ENCODE results near the gene PCDHGA2.

Gene PCDHGA2

GRCh38 chr5:141354900-141355469, 16.4 kb downstream of the PCDHGA2 start, which contains the start of gene PCDHGA4:
PCDHGA4 (plus strand) TSS chr5:141355021; CDS start chr5:141355108, 87 bp downstream.
- H3K36me3 ChIP-seq (ENCODE audit: control insufficient read depth, insufficient read depth, low read length) = no peaks in the 10 kb centered on the region
- H3K27me3 ChIP-seq (ENCODE audit: control insufficient read depth, insufficient read depth, low read length) = peaks cover 5% of the 10 kb centered on the region
- no peak within 1 kb of the TSS for H3K9ac ChIP-seq (ENCODE audit: low read length)
- no peaks in the 10 kb centered on the region for H3K4me1 ChIP-seq (ENCODE audit: control insufficient read depth, insufficient read depth, low read length)
- no peak within 1 kb of the TSS for H3K4me3 ChIP-seq (ENCODE audit: low read length)
- H3K9me3 ChIP-seq (ENCODE audit: control insufficient read depth, low read length) = peaks cover 16% of the 10 kb centered on the region

GRCh38 chr5:141355641-141356040, 17.1 kb downstream of the PCDHGA2 start:
- no peaks in the 10 kb centered on the region for H3K4me1 ChIP-seq (ENCODE audit: control insufficient read depth, insufficient read depth, low read length)
- H3K9me3 ChIP-seq (ENCODE audit: control insufficient read depth, low read length) = peaks cover 16% of the 10 kb centered on the region
- no peaks in the 10 kb centered on the region for H3K36me3 ChIP-seq (ENCODE audit: control insufficient read depth, insufficient read depth, low read length)
- peaks cover 7% of the 10 kb centered on the region for H3K27me3 ChIP-seq (ENCODE audit: control insufficient read depth, insufficient read depth, low read length)
- H3K4me3 ChIP-seq (ENCODE audit: low read length) = no peak overlapping the region
- H3K9ac ChIP-seq (ENCODE audit: low read length) = no peak overlapping the region

DNA sequence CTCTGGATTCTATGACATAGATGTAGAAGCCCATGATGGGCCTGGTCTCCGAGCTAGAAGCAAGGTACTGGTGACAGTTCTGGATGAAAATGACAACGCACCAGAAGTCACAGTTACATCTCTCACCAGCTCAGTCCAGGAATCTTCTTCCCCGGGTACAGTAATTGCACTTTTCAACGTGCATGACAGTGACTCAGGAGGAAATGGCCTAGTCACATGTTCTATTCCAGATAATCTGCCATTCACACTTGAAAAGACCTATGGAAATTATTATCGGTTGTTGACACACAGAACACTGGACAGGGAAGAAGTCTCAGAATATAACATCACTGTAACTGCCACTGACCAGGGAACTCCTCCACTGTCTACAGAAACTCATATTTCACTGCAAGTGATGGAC, 17.6 kb downstream of the PCDHGA2 start:
- H3K4me1 ChIP-seq (ENCODE audit: control insufficient read depth, insufficient read depth, low read length) = no peaks in the 10 kb centered on the region
- no peak overlapping the region for H3K4me3 ChIP-seq (ENCODE audit: low read length)
- no peak overlapping the region for H3K9ac ChIP-seq (ENCODE audit: low read length)
- peaks cover 4% of the 10 kb centered on the region for H3K27me3 ChIP-seq (ENCODE audit: control insufficient read depth, insufficient read depth, low read length)
- H3K36me3 ChIP-seq (ENCODE audit: control insufficient read depth, insufficient read depth, low read length) = no peaks in the 10 kb centered on the region
- H3K9me3 ChIP-seq (ENCODE audit: control insufficient read depth, low read length) = peaks cover 18% of the 10 kb centered on the region

DNA sequence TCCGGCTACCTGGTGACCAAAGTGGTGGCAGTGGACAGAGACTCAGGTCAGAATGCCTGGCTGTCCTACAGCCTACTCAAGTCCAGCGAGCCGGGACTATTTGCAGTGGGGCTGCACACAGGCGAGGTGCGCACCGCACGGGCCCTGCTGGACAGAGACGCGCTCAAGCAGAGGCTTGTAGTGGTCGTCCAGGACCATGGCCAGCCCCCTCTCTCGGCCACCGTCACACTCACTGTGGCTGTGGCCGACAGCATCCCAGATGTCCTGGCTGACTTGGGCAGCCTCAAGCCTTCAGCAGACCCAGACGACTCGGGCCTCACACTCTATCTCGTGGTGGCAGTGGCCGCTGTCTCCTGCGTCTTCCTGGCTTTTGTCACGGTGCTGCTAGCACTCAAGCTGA, 18.4 kb downstream of the PCDHGA2 start:
- Histone ChIP-seq H3K27me3 (ENCODE audit: control insufficient read depth, insufficient read depth, low read length) (peaks cover 8% of the 10 kb centered on the region), H3K4me1 (ENCODE audit: control insufficient read depth, insufficient read depth, low read length) (no peaks in the 10 kb centered on the region), H3K9ac (ENCODE audit: low read length) (no peak overlapping the region), H3K4me3 (ENCODE audit: low read length) (no peak overlapping the region), H3K9me3 (ENCODE audit: control insufficient read depth, low read length) (peaks cover 18% of the 10 kb centered on the region), H3K36me3 (ENCODE audit: control insufficient read depth, insufficient read depth, low read length) (no peaks in the 10 kb centered on the region)

DNA sequence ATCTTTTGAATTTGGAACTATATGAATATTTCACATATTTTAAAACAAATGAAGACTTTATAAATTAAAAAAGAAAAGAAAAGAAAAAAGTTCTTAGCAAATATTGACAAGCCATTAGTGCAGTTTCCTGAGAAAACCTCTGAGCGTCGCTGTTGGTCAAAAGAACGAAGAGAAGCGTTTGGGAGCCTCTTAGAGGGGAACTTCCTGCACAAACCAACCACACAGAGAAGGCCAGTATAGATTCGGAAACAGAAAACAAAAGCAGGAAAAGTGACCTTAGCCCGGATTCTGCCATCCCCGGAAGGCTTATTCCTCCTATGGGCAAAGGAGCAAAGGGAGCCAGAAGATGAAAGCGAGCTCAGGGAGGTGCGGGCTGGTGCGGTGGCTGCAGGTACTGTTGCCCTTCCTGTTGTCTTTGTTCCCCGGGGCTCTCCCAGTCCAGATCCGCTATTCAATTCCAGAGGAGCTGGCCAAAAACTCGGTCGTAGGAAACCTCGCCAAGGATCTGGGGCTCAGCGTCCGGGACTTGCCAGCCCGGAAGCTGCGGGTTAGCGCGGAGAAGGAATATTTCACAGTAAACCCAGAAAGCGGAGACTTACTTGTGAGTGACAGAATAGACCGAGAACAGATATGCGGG, 21.3 kb downstream of the PCDHGA2 start, which contains the start of gene PCDHGB2:
TSS of gene PCDHGB2 (plus strand) at position 205 of the 637 bp plus-strand sequence. CDS start at position 347, 142 bp downstream.
- H3K36me3 ChIP-seq (ENCODE audit: control insufficient read depth, insufficient read depth, low read length) = no peaks in the 10 kb centered on the region
- no peak within 1 kb of the TSS for H3K4me3 ChIP-seq (ENCODE audit: low read length)
- H3K27me3 ChIP-seq (ENCODE audit: control insufficient read depth, insufficient read depth, low read length) = peaks cover 21% of the 10 kb centered on the region
- peaks cover 17% of the 10 kb centered on the region for H3K9me3 ChIP-seq (ENCODE audit: control insufficient read depth, low read length)
- H3K9ac ChIP-seq (ENCODE audit: low read length) = no peak within 1 kb of the TSS
- H3K4me1 ChIP-seq (ENCODE audit: control insufficient read depth, insufficient read depth, low read length) = no peaks in the 10 kb centered on the region

DNA sequence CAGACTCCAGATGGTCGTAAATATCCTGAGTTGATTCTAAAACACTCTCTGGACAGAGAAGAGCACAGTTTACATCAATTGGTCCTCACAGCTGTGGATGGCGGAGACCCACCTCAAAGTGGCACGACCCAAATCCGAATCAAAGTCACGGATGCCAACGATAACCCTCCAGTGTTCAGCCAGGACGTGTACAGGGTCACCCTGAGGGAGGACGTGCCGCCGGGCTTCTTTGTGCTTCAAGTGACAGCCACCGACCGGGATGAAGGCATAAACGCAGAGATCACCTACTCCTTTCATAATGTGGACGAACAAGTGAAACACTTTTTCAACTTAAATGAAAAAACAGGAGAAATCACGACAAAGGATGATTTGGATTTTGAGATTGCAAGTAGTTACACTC, 22.1 kb downstream of the PCDHGA2 start:
- no peak overlapping the region for H3K4me3 ChIP-seq (ENCODE audit: low read length)
- H3K27me3 ChIP-seq (ENCODE audit: control insufficient read depth, insufficient read depth, low read length) = peaks cover 27% of the 10 kb centered on the region
- no peak overlapping the region for H3K9ac ChIP-seq (ENCODE audit: low read length)
- no peaks in the 10 kb centered on the region for H3K4me1 ChIP-seq (ENCODE audit: control insufficient read depth, insufficient read depth, low read length)
- no peaks in the 10 kb centered on the region for H3K36me3 ChIP-seq (ENCODE audit: control insufficient read depth, insufficient read depth, low read length)
- peaks cover 25% of the 10 kb centered on the region for H3K9me3 ChIP-seq (ENCODE audit: control insufficient read depth, low read length)

GRCh38 chr5:141362719-141363118, 24.2 kb downstream of the PCDHGA2 start:
- Histone ChIP-seq H3K9me3 (ENCODE audit: control insufficient read depth, low read length) (peaks cover 27% of the 10 kb centered on the region), H3K4me3 (ENCODE audit: low read length) (no peak overlapping the region), H3K4me1 (ENCODE audit: control insufficient read depth, insufficient read depth, low read length) (no peaks in the 10 kb centered on the region), H3K27me3 (ENCODE audit: control insufficient read depth, insufficient read depth, low read length) (peaks cover 36% of the 10 kb centered on the region), H3K36me3 (ENCODE audit: control insufficient read depth, insufficient read depth, low read length) (no peaks in the 10 kb centered on the region), H3K9ac (ENCODE audit: low read length) (no peak overlapping the region)

- Histone ChIP-seq H3K4me3 (ENCODE audit: low read length) (no peak within 1 kb of the TSS), H3K9ac (ENCODE audit: low read length) (no peak within 1 kb of the TSS), H3K9me3 (ENCODE audit: control insufficient read depth, low read length) (peaks cover 27% of the 10 kb centered on the region), H3K36me3 (ENCODE audit: control insufficient read depth, insufficient read depth, low read length) (no peaks in the 10 kb centered on the region), H3K4me1 (ENCODE audit: control insufficient read depth, insufficient read depth, low read length) (no peaks in the 10 kb centered on the region), H3K27me3 (ENCODE audit: control insufficient read depth, insufficient read depth, low read length) (peaks cover 36% of the 10 kb centered on the region)
Measured at GRCh38 chr5:141363952-141364660, 25.5 kb downstream of the PCDHGA2 start, which contains the start of gene PCDHGA5. PCDHGA5 (plus strand) TSS chr5:141364162; CDS start chr5:141364331, 169 bp downstream.

DNA sequence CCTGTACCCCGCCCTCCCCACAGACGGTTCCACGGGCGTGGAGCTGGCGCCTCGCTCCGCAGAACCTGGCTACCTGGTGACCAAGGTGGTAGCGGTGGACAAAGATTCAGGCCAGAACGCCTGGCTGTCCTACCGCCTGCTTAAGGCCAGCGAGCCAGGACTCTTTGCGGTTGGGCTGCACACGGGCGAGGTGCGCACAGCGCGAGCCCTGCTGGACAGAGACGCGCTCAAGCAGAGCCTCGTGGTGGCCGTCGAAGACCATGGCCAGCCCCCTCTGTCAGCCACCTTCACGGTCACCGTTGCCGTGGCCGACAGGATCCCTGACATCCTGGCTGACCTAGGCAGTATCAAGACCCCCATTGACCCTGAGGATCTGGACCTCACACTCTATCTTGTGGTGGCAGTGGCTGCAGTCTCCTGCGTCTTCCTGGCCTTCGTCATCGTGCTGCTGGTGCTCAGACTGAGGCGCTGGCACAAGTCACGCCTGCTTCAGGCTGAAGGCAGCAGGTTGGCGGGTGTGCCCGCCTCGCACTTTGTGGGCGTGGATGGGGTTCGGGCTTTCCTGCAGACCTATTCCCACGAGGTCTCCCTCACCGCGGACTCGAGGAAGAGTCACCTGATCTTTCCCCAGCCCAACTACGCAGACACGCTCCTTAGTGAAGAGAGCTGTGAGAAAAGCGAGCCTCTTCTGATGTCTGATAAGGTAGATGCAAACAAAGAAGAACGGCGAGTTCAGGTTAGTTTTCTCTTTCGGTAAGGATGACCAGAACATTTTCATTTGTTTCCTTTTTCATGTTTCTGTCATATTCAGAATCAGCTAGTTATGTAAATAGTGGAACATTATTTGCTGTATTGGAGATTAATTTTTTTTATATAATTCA, 27.7 kb downstream of the PCDHGA2 start:
- no peak overlapping the region for H3K9ac ChIP-seq (ENCODE audit: low read length)
- H3K27me3 ChIP-seq (ENCODE audit: control insufficient read depth, insufficient read depth, low read length) = peaks cover 44% of the 10 kb centered on the region
- H3K9me3 ChIP-seq (ENCODE audit: control insufficient read depth, low read length) = peaks cover 26% of the 10 kb centered on the region
- no peaks in the 10 kb centered on the region for H3K4me1 ChIP-seq (ENCODE audit: control insufficient read depth, insufficient read depth, low read length)
- H3K4me3 ChIP-seq (ENCODE audit: low read length) = no peak overlapping the region
- H3K36me3 ChIP-seq (ENCODE audit: control insufficient read depth, insufficient read depth, low read length) = no peaks in the 10 kb centered on the region

DNA sequence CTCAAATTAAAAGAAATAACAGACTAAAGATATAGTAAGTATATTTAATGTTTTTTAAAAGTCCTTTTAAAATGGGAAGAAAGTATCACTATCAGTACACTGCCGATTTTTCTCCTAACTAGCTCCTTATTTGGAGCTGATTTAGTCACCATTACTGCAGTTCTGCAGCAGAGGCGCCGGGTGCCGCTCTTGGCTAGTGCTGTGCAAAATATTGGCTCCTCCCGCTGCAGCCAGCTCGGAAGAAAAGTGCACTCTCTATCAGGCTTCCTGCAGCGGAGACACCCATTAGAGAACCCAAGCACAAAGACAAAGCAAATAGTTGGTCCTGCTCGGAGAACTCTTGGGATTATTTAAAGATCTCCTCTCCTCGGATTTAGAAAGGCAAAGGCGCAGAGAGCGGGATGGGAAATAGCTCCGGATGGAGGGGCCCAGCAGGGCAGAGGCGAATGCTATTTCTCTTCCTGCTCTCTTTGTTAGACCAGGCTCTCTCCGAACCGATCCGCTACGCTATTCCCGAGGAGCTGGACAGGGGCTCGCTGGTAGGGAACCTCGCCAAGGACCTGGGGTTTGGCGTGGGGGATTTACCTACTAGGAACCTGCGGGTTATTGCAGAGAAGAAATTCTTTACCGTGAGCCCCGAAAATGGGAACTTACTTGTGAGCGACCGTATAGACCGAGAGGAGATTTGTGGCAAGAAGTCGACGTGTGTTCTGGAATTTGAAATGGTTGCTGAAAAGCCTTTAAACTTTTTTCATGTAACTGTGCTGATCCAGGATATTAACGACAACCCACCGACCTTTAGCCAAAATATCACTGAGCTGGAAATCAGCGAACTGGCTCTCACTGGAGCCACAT, 31.7 kb downstream of the PCDHGA2 start, which contains the start of gene PCDHGB3:
TSS of gene PCDHGB3 (plus strand) at position 249 of the 855 bp plus-strand sequence. CDS start at position 402, 153 bp downstream.
- Histone ChIP-seq H3K4me3 (ENCODE audit: low read length) (no peak within 1 kb of the TSS), H3K4me1 (ENCODE audit: control insufficient read depth, insufficient read depth, low read length) (no peaks in the 10 kb centered on the region), H3K36me3 (ENCODE audit: control insufficient read depth, insufficient read depth, low read length) (no peaks in the 10 kb centered on the region), H3K9me3 (ENCODE audit: control insufficient read depth, low read length) (peaks cover 25% of the 10 kb centered on the region), H3K27me3 (ENCODE audit: control insufficient read depth, insufficient read depth, low read length) (peaks cover 37% of the 10 kb centered on the region), H3K9ac (ENCODE audit: low read length) (no peak within 1 kb of the TSS)

All from mucosa of stomach (tissue), 1 donor.